Heart left ventricle (tissue), 16 donors: ENCODE data around the gene FOXF2. TPM values are rescaled to one million over a fixed set of nuclear protein-coding genes. Genes with fewer than 3 reads are reported as not detected.
A peak's percentile ranks its signal among the peaks of the same experiment; 100 is the strongest.

Source experiments
- ATAC-seq, 4 donors: fragments of 200-7000 bp; cut with Tn5 transposase; one replicate each; pipeline ENCODE4 v1.9.1; 2020 to 2022; ENCODE audit warnings: moderate library complexity in 4 of 4, mild to moderate bottlenecking in 3 of 4, moderate number of reproducible peaks in 1 of 4
- DNase-seq, 5 donors: peaks; one replicate each; pipeline ENCODE4 v3.0.0-alpha.2; 2020
- H3K27ac ChIP-seq, 12 donors: fragments of 200-600 bp; sonication (generic) in 4 of 12; one replicate each; pipeline versions ENCODE4 v1.5.0 to v1.8.0; 2016 to 2022; ENCODE audit warnings: mild to moderate bottlenecking in 2 of 12
- H3K27me3 ChIP-seq, 9 donors: fragments of 200-600 bp; sonication (generic) in 2 of 9; one replicate each; pipeline versions ENCODE4 v1.5.1 to v1.8.0; 2016 to 2022; ENCODE audit warnings: mild to moderate bottlenecking in 3 of 9
- H3K36me3 ChIP-seq, 9 donors: fragments of 200-600 bp; sonication (generic) in 2 of 9; one replicate each; pipeline versions ENCODE4 v1.5.0 to v1.8.0; 2018 to 2022; ENCODE audit warnings: mild to moderate bottlenecking in 2 of 9
- H3K4me1 ChIP-seq, 12 donors: fragments of 200-600 bp; sonication (generic) in 4 of 12; one replicate each; pipeline versions ENCODE4 v1.5.0 to v1.8.0; 2016 to 2022; ENCODE audit warnings: mild to moderate bottlenecking in 3 of 12
- H3K4me3 ChIP-seq, 12 donors: fragments of 200-600 bp; sonication (generic) in 4 of 12; one replicate each; pipeline versions ENCODE4 v1.5.0 to v1.8.0; 2017 to 2022; ENCODE audit warnings: mild to moderate bottlenecking in 9 of 12, moderate library complexity in 4 of 12
- H3K9me3 ChIP-seq, 12 donors: fragments of 200-600 bp; sonication (generic) in 4 of 12; one replicate each; pipeline versions ENCODE4 v1.5.0 to v1.8.0; 2016 to 2022; ENCODE audit warnings: mild to moderate bottlenecking in 1 of 12
- CTCF ChIP-seq, 12 donors: fragments of 200-600 bp; sonication (generic) in 4 of 12; IDR thresholded peaks; one replicate each; pipeline versions ENCODE4 v1.5.0 to v1.8.0; 2018 to 2022; ENCODE audit warnings: antibody characterized with exemption in 12 of 12, mild to moderate bottlenecking in 5 of 12
- POLR2A ChIP-seq, 2 donors: fragments of 450-650 bp; IDR thresholded peaks; one replicate each; pipeline ENCODE4 v1.6.1; 2017; ENCODE audit warnings: antibody characterized with exemption in 2 of 2, mild to moderate bottlenecking in 2 of 2, moderate library complexity in 2 of 2
- WGBS, 4 donors: extraction: QIAGEN DNeasy Blood & Tissue Kit in 2 of 4; methylation state at CpG; one replicate each; pipeline versions ENCODE4 v1.1.5 to v1.1.7; 2013 to 2018; 5-methylcytosine and 5-hydroxymethylcytosine counted together
- intact Hi-C, 10 donors: fragments of 100-400 bp; cut with DNase I; formaldehyde crosslinking; loops; one replicate each; pipeline versions ENCODE4 v1.11.1 to v1.14.2; 2022
- polyA plus RNA-seq, 2 donors: library from polyadenylated mRNA; stranded (reverse); fragments of 200-250 nt; gene quantifications; one replicate each; pipeline ENCODE4 v1.2.3, GENCODE V29; 2013
- total RNA-seq, 9 donors: library from RNA; depleted of rRNA in 2 of 9; stranded (reverse); fragments of >200 nt in 2 of 9; fragmentation: NEBNext Ultra II Directional in 3 of 9; extraction: Animal tissue kit (Norgen Biotek cat#: 25700) in 3 of 9; gene quantifications; one replicate each; pipeline versions ENCODE4 v1.1.0 to v1.2.4, GENCODE V29; 2016 to 2023
- donor health status: ischemic (EF 13 %, LVEDD 7.1; RV severe dilation, severe dysfunction).
- donor health status: healthy with polysubstance abuse.
- donor health status: DM: no; HTN: yes; CAD: no.
- donor health status: DM: no; HTN: no; CAD: no.
- donor health status: ischemic (EF 25% LVEDD 6.9; RV normal size, moderate dysfunction).
- donor health status: ischemic (EF 25% LVEDD 5.7; RV mildly dilated, moderate dysfunction).
- donor health status: healthy.
- donor health status: DM: yes; HTN: yes; CAD: no.
- donor health status: ischemic (EF 35%, LVEDD 5.7; RV mildly dilated, moderate dysfunction).
- donor health status: nonischemic (EF 11% LVEDD 7.7; RV severe dilation, severe dysfunction).
- donor health status: DM: yes; HTN: yes; CAD: no.
- donor health status: PGD.
- donor health status: ischemic (EF 29% LVEDD 5.4; RV normal size, mild dysfunction).
- donor health status: nonischemic (EF 23%, LVEDD 6.1; RV moderate dilation, normal function).

FOXF2 gene
- total and polyA plus RNA-seq, 11 donors: 0.09 to 0.35 (median 0.16) TPM; not detected in 2

- ATAC-seq (peak; percentile 26 to 87 (median 70)), DNase-seq (peak in 1 of 5 donors; percentile 47)
- peak overlapping the region in 1 of 12 donors; percentile 84 for H3K27ac ChIP-seq
- H3K9me3 ChIP-seq: no peaks in the 10 kb centered on the region
- 1 to 2% (median 1%) methylated on average over 29 to 87 of the region's 87 CpGs for WGBS, 4 donors
- H3K36me3 ChIP-seq: no peaks in the 10 kb centered on the region
- peaks cover 88 to 100% (median 97%) of the 10 kb centered on the region in 9 donors for H3K27me3 ChIP-seq
- TF ChIP-seq POLR2A (IDR thresholded peaks at IDR 0.05) (no peak), CTCF (IDR thresholded peaks at IDR 0.05) (peak; percentile 62 to 94 (median 90))
- peaks cover 0 to 50% (median 26%) of the 10 kb centered on the region in 12 donors for H3K4me1 ChIP-seq
- peak overlapping the region in 10 of 12 donors; percentile 10 to 46 (median 37) for H3K4me3 ChIP-seq
- intact Hi-C loops: loop anchor here (1.0 to 10.0 kb wide), 11 partner anchors 467 to 789 kb away; no protein-coding TSS in a partner anchor
Observed at GRCh38 chr6:1381481-1382330, 7.7 kb upstream of the FOXF2 start.

- H3K4me3 ChIP-seq: peak overlapping the region in 4 of 12 donors; percentile 25 to 44 (median 38)
- no peaks in the 10 kb centered on the region for H3K9me3 ChIP-seq
- DNase-seq: no peak
- intact Hi-C loops: loop anchor here in 9 of 10 donors (2.0 to 10.0 kb wide), 8 partner anchors 468 to 790 kb away; no protein-coding TSS in a partner anchor
- H3K36me3 ChIP-seq: no peaks in the 10 kb centered on the region
- peaks cover 80 to 100% (median 95%) of the 10 kb centered on the region in 9 donors for H3K27me3 ChIP-seq
- peak in 1 of 4 donors; percentile 7 for ATAC-seq
- 3 to 11% (median 3%) methylated on average over 28 to 35 of the region's 35 CpGs for WGBS, 4 donors
- H3K27ac ChIP-seq: peak overlapping the region in 1 of 12 donors; percentile 84
- TF ChIP-seq CTCF (IDR thresholded peaks at IDR 0.05): no peak
- no peak for TF ChIP-seq POLR2A (IDR thresholded peaks at IDR 0.05)
- peaks cover 0 to 50% (median 26%) of the 10 kb centered on the region in 12 donors for H3K4me1 ChIP-seq
Observed at GRCh38 chr6:1382331-1382882, 7.0 kb upstream of the FOXF2 start.

- Histone ChIP-seq H3K36me3 (no peaks in the 10 kb centered on the region), H3K9me3 (no peaks in the 10 kb centered on the region), H3K4me3 (no peak overlapping the region), H3K4me1 (peaks cover 0 to 49% (median 24%) of the 10 kb centered on the region in 12 donors), H3K27me3 (peaks cover 80 to 100% (median 96%) of the 10 kb centered on the region in 9 donors), H3K27ac (peak overlapping the region in 1 of 12 donors; percentile 84)
- DNase-seq (no peak), ATAC-seq (no peak)
- 1 to 8% (median 4%) methylated on average over 15 to 57 of the region's 57 CpGs for WGBS, 4 donors
- TF ChIP-seq CTCF (IDR thresholded peaks at IDR 0.05) (no peak), POLR2A (IDR thresholded peaks at IDR 0.05) (no peak)
- intact Hi-C loops: loop anchor here in 9 of 10 donors (2.0 to 10.0 kb wide), 8 partner anchors 468 to 791 kb away; no protein-coding TSS in a partner anchor
Observed at GRCh38 chr6:1382883-1383728, 6.3 kb upstream of the FOXF2 start.
